SU-DHL-6 (cell line): ENCODE measurements around the gene BANF1.
"Not testable (repeated sequence)": the region's sequence is repeated elsewhere in the genome, so short reads cannot be mapped to it uniquely, and the experiment has no call there.

ENCODE experiments used
- CTCF ChIP-seq: fragments of 200-600 bp; sonication (generic); IDR thresholded peaks from one replicate; pipeline ENCODE4 v1.5.1; 2017; ENCODE audit warnings: antibody characterized with exemption, mild to moderate bottlenecking, low read length, moderate library complexity; ENCODE audit not compliant: insufficient read depth, poor library complexity, severe bottlenecking
- EZH2phosphoT487 ChIP-seq: fragments of 200-600 bp; sonication (generic), shearing (Covaris generic); conservative IDR thresholded peaks from 2 replicates; pipeline ENCODE4 v1.6.1; 2018; ENCODE audit warnings: mild to moderate bottlenecking, antibody characterized with exemption, low read length, moderate library complexity, mixed read lengths

- not testable (repeated sequence) for TF ChIP-seq CTCF, EZH2phosphoT487
These were observed 7.7 kb downstream of the BANF1 start for GRCh38 chr11:66010036-66010435.
